Measurements from ENCODE around the gene EDN1.

The EDN1 gene

DNA sequence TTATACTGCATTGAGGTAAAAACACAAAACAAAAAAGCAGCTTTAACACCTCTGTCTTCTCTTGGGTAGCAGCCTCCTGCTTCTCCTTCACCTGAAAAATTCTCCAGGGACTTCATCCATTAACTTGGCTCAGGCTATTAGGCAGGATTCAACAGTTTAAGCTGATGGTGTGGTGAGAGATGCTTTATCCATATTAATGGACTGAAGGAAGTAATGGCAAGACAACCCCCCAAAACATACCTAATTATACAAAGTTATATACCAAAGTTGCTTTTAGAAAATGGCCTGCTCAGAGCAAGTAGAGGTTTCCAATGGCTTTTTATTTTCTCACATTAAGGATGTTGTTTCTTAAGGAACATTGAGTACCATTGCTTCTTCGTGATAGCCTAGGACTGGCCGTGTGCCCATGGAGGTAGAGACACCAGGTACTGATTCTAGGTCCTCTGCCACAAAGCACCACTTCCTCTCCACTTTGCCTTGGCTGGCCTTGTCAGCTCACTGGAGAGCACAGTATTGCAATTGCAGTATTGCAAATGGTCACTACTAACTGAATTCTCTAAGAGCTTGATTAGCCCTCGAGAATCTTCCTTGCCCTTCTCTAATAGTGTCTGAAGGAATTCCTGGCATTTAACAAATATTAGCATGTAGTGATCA is 7.3 kb downstream of the EDN1 start:
- no peak for DNase-seq (ENCODE audit: low read depth)
- TF ChIP-seq MYC (IDR thresholded peaks at IDR 0.05; ENCODE audit: low read depth, low read length) (no peak), POLR2A (IDR thresholded peaks at IDR 0.05; ENCODE audit: extremely low read depth, insufficient read length) (no peak)
- TF ChIP-seq, protein P1, sequence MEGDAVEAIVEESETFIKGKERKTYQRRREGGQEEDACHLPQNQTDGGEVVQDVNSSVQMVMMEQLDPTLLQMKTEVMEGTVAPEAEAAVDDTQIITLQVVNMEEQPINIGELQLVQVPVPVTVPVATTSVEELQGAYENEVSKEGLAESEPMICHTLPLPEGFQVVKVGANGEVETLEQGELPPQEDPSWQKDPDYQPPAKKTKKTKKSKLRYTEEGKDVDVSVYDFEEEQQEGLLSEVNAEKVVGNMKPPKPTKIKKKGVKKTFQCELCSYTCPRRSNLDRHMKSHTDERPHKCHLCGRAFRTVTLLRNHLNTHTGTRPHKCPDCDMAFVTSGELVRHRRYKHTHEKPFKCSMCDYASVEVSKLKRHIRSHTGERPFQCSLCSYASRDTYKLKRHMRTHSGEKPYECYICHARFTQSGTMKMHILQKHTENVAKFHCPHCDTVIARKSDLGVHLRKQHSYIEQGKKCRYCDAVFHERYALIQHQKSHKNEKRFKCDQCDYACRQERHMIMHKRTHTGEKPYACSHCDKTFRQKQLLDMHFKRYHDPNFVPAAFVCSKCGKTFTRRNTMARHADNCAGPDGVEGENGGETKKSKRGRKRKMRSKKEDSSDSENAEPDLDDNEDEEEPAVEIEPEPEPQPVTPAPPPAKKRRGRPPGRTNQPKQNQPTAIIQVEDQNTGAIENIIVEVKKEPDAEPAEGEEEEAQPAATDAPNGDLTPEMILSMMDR (IDR thresholded peaks at IDR 0.05; ENCODE audit: low read depth, low read length): no peak
- TF ChIP-seq, protein P2, sequence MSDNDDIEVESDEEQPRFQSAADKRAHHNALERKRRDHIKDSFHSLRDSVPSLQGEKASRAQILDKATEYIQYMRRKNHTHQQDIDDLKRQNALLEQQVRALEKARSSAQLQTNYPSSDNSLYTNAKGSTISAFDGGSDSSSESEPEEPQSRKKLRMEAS (IDR thresholded peaks at IDR 0.05; ENCODE audit: low read depth, low read length): no peak
- no peak overlapping the region for H3K4me3 ChIP-seq (ENCODE audit: low read depth, low read length)

- TF ChIP-seq, protein P2 (IDR thresholded peaks at IDR 0.05; ENCODE audit: low read depth, low read length): no peak
- TF ChIP-seq MYC (IDR thresholded peaks at IDR 0.05; ENCODE audit: low read depth, low read length) (no peak), POLR2A (IDR thresholded peaks at IDR 0.05; ENCODE audit: extremely low read depth, insufficient read length) (no peak)
- TF ChIP-seq, protein P1 (IDR thresholded peaks at IDR 0.05; ENCODE audit: low read depth, low read length): no peak
- DNase-seq (ENCODE audit: low read depth): no peak
- no peak overlapping the region for H3K4me3 ChIP-seq (ENCODE audit: low read depth, low read length)
Observed at GRCh38 chr6:12298017-12298978, 8.1 kb downstream of the EDN1 start.

DNA sequence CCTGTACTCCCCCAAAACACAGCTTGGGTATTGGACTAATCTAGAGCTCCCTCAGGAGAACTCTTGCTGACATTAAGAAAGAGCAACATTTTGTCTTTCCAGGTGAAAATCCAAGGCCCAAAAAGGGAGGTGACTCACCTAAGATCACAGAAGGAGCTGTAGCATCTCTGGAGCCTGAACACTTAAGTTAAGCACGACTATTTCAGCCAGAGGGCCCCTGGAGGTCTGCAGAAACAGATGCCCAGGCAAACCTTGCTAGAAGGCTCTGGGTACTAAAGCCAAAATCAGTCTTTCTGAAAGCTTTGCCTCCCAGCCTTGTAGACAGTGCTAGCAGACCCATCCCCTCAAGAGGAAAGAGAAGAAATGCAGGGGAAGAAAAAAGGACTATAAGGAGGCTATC is 8.8 kb downstream of the EDN1 start:
- no peak for DNase-seq (ENCODE audit: low read depth)
- TF ChIP-seq, protein P2 (IDR thresholded peaks at IDR 0.05; ENCODE audit: low read depth, low read length): no peak
- TF ChIP-seq POLR2A (IDR thresholded peaks at IDR 0.05; ENCODE audit: extremely low read depth, insufficient read length): no peak
- TF ChIP-seq MYC (IDR thresholded peaks at IDR 0.05; ENCODE audit: low read depth, low read length): no peak
- TF ChIP-seq, protein P1 (IDR thresholded peaks at IDR 0.05; ENCODE audit: low read depth, low read length): no peak
- no peak overlapping the region for H3K4me3 ChIP-seq (ENCODE audit: low read depth, low read length)

DNA sequence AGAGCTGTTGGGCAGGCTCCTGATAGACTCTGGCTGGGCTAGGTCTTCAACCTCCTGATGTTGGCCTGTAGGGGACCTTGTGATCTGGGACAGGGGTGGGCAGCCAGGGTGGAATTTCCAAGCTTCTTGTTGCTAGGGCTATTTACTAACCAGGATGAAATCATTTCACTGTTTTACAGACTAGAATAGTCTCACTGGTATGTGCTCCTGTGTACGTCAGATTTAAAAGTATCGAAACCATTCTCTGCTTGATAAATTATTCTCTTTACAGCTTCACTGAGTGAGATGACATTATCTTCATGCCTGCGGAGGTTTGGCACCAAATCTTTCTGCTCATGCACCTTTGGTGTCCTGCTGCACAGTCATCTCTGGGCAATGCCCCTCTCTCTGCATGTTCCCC is 10.9 kb downstream of the EDN1 start:
- TF ChIP-seq POLR2A (IDR thresholded peaks at IDR 0.05; ENCODE audit: extremely low read depth, insufficient read length) (no peak), MYC (IDR thresholded peaks at IDR 0.05; ENCODE audit: low read depth, low read length) (no peak)
- TF ChIP-seq, protein P2 (IDR thresholded peaks at IDR 0.05; ENCODE audit: low read depth, low read length): no peak
- TF ChIP-seq, protein P1 (IDR thresholded peaks at IDR 0.05; ENCODE audit: low read depth, low read length): no peak
- H3K4me3 ChIP-seq (ENCODE audit: low read depth, low read length): no peak overlapping the region
- DNase-seq (ENCODE audit: low read depth): no peak

- no peak overlapping the region for H3K4me3 ChIP-seq (ENCODE audit: low read depth, low read length)
- DNase-seq (ENCODE audit: low read depth): no peak
- TF ChIP-seq, protein P1 (IDR thresholded peaks at IDR 0.05; ENCODE audit: low read depth, low read length): no peak
- TF ChIP-seq, protein P2 (IDR thresholded peaks at IDR 0.05; ENCODE audit: low read depth, low read length): no peak
- TF ChIP-seq MYC (IDR thresholded peaks at IDR 0.05; ENCODE audit: low read depth, low read length) (no peak), POLR2A (IDR thresholded peaks at IDR 0.05; ENCODE audit: extremely low read depth, insufficient read length) (no peak)
Observed at GRCh38 chr6:12304487-12304886, 14.3 kb downstream of the EDN1 start.

Measured in NB4 (cell line).